KBM-7 (cell line): ENCODE data around the gene TEC.

Experiments used
- DNase-seq: peaks from one replicate; pipeline ENCODE4 v3.0.0-alpha.2; 2015
- in situ Hi-C: fragments of 300-500 bp; cut with MboI; formaldehyde crosslinking; loops from 2 replicates; pipeline ENCODE4 v1.14.3; 2020; ENCODE audit warnings: low sequenced_read_pairs, low pct_unique_long_range_greater_than_20kb, mixed read lengths

TEC gene

DNA sequence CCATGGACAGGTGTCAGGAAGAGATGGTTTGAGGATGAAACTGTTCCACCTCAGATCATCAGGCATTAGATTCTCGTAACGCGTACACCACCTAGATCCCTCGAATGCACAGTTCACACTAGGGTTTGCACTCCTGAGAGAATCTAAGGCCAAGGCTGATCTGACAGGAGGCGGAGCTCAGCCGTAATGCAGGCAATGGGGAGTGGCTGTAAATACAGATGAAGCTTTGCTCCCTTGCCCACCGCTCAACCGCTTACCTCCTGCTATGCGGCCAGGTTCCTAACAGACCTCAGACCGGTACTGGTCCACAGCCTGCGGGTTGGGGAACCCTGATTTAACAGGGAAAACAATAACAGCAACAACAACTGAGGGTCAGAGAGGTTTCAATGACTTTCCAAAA is 2.0 kb upstream of the TEC start:
- no peak for DNase-seq
- in situ Hi-C loops: no loop called here

GRCh38 chr4:48270951-48271473 is 1.4 kb upstream of the TEC start:
- in situ Hi-C loops: no loop called here

GRCh38 chr4:48270523-48270897 is 872 bp upstream of the TEC start:
- DNase-seq: no peak
- in situ Hi-C loops: no loop called here

More at GRCh38 chr4:48270951-48271473, 1.4 kb upstream of the TEC start:
- no peak for DNase-seq

DNA sequence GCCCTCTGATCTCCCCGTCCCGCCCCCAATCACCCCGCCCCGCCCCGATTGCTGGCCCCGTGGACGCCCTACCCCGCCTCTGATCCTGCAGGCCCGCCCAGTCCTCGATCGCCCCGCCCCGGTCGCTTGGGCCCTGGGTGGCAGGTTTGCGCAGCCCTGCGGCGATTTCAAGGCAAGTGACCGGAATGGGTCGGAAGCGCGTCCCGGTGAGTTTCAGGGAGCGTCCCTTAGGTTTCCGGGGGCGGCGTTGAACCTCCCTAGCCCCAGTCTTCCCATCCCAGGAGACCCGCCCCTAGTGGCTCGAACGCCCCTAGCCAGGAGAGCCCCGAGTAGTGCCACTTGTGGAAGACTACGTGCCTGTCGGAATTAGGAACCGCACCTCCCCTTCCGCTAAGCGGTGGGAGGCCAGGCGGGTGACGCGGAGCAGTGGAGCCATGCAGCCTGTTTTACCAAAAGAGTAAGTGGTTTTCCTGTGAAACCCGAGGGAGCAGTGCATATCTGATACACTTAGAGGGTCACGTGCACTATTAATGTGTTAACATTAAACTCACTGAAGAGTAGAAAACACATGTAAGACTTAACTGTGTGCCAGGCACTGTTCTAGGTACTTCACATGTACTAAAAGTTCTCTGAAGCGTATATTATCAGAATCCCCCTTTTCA is 354 bp upstream of the TEC start:
- DNase-seq: peak; percentile 94
- in situ Hi-C loops: no loop called here

GRCh38 chr4:48267574-48267973 is 2.1 kb downstream of the TEC start:
- in situ Hi-C loops: no loop called here

DNA sequence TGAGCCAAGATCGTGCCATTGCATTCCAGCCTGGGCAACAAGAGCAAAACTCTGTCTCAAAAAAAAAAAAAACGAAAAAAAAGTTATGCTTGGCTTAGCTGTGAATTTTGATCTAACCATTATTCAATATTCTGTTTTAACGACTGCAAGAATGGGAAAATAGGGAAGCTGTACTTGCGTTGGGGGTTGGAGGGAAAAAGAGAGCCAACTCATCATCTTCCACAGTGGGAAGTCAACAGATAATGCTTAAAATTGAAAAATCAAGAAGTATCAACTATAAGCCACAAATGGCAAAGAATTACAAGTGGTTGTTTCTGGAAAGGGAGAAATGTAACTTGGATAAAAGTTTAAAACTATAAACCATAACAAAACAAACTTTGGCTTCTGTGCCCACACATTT is 2.9 kb downstream of the TEC start:
- in situ Hi-C loops: no loop called here

More at GRCh38 chr4:48267574-48267973, 2.1 kb downstream of the TEC start:
- DNase-seq: no peak

DNA sequence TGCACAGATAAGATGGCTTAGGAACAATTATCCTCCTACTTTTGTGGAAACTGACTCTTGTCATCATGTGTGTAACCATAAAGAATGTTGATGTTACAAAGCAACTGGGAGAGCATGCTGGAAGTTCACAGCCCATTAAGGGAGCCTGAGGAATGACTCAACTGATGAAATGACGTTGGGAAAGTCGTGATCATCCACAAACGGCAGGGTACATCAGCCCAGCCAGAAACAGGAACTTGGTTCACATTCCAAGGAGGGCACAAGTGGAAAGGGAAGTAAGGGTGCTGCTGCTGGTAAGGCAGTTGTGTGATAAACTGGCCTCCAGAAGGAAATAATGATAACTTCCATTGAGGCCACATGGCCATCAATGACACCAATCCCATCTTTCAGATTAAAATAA is 6.7 kb downstream of the TEC start:
- in situ Hi-C loops: no loop called here

More for the DNA sequence above, 2.9 kb downstream of the TEC start:
- no peak for DNase-seq

DNA sequence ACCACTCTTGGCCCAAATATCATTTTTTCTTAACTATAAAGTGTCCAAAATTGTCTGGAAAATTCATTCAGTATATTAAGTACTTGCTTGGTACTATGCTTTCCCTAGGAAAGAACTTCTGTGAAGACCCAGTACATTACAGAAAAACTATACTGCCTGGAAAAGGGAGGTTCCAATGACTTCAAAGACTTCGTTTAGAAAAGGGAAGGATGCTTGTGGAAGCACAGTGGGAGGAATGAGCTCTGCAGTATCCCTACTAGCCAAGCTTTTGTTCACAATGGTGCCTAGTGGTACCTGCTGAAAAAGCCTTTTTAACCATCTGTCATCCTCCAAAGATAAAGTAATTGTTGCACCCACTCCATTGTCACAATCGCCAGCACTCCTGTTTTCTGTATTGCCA is 7.2 kb downstream of the TEC start:
- in situ Hi-C loops: no loop called here
- no peak for DNase-seq

More for the DNA sequence above, 6.7 kb downstream of the TEC start:
- DNase-seq: peak; percentile 67

DNA sequence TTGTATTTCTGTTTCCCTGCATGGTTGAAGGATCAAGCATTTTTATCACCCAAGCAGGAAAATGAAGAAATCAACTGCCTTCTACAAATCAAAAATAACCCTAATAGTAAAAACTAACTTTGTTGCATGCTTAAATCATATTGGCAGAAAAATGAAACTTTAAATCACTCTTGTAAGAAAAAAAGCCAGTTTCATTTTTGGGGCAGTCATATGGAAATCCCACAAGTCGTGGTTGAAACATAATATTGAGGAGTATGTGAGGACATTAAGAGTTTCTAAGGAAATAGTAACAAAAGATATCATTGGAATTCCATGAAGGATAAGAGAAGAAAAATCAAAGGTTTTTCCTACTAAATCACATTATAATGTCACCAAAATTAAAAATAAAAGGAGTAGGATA is 8.4 kb downstream of the TEC start:
- in situ Hi-C loops: no loop called here
- DNase-seq: no peak

DNA sequence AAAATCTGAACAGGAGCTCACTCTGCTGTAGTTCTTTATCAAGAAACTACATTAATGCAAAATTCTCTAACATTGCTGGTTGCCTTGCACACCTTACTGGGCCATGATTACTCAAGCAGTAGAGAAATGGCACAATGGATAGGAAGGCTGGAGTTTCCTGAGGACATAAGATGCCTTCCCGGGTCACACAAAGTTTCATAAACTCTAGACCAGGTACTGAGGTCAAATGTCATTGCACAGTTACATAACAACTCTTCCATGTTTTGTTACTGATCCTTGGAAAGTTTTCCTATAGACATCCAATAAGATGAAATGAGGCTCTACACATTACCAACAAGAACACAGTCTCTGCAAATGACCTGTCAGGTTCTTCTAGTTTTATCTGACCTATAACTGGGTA is 9.9 kb downstream of the TEC start:
- DNase-seq: no peak
- in situ Hi-C loops: no loop called here

DNA sequence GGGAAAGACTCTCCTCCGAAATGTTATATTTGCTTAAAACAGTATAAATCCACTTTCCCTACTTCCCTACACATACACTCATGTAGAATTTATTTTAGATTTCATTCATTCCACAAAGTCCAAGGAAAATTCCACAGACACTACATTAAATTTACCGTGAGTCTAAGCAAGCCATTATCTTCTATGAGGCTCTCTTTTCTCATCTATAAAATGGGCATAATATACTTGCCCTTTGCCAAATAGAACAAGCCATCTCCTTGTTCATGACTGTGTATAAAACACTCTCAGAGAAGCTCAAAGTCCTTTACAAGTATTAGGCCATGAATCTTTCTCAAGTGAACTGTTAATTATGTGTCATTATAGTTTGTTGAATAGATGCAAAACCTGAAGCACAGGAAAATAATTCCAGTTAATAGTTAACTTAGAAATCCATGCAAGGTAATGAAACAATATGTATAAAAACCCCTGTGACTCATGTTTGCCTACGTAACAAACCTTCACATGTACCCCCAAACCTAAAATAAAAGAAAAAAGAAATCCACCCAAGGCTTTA is 10.7 kb downstream of the TEC start:
- in situ Hi-C loops: no loop called here
- no peak for DNase-seq

GRCh38 chr4:48255959-48256342 is 13.7 kb downstream of the TEC start:
- no peak for DNase-seq
- in situ Hi-C loops: no loop called here

DNA sequence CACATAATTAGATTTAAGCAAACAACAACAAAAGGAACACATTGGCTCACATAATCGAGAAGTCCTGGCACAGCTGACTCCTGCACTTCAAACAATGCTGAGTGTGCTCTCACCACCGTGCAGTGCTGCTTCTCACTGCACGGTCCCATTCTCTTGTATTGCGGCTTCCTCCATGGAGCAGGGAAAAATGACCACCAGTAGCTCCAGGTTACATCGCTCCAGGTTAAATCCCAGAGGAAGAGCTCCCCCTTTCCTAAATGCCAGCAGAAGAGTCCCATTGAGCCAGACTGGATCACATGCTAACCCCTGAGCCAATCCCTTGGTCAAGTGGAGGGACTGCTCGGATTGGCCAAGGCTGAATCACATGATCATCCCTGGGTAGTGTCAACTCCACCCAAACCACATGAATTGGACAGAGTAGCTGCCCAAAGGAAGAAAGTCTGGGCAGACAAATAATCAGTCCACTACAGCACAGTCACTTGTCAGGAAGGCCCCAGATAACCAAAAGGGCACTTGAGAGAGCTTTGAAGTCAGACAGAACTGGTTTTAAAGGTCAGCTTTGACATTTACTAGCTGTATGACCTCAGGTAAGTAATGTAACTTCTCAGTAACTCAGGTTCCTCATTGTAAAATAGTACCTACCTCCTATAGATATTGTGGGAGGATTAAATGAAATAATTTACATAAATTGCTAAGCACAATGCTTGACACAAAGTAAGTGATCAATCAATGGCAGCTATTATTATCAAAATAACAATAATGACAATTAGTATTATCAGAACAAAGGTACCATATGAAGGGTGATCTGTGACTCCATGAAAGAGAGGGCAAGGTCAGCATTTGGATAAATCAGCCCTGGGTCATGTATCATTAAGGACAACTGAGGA is 14.3 kb downstream of the TEC start:
- no peak for DNase-seq
- in situ Hi-C loops: no loop called here

DNA sequence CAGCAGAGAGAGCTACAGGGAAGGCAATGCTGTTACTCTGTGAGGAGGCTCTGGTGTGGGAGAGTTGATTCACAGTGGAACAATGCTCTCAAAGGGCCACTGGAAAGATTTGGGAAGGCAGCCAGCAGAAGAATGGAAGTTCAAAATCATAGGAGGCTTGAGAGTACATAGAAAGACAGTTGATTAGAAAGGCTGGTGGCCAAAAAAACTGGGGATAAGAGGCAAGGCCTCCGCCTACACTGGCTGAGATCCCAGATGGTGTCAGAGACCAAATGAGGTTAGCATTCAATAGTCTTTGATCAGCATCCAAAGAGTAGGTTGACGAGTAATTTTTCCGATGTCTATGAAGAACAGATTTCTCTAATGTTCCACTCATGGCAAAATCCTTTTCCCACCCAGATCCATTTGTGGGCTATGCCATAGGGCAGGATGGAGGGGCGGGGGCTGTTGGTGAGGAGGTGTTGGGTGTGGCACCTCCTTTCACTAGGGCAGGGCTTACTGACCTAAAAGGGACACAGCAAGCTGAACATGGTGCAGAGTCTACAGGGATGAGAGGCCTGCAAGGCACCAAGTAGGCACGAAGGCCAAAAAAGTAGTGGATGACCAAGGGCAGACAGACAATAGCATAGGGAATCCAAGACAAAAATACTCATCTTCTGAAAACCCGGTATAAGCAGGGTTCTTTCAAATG is 15.1 kb downstream of the TEC start:
- DNase-seq: no peak
- in situ Hi-C loops: no loop called here

- in situ Hi-C loops: no loop called here
These were observed 17.3 kb downstream of the TEC start for GRCh38 chr4:48252313-48252712.

DNA sequence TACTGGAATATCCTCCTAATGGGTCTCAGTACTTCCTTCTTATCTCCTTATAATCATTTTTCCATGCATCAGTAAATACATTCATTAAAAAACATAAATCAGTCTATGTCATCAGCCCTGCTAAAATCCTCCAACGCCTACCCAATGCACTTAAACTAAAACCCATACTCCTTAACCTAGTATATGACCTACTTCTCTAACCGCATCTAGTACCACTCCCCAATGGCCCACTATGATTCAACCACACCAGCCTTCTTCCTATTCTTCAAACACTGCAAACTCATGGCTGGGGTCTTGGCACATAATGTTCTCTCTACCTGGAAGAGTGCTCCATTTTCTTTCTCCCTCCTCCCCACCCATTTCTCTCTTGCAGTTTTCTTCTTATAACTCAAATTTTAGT is 18.7 kb downstream of the TEC start:
- in situ Hi-C loops: no loop called here
- no peak for DNase-seq

More at GRCh38 chr4:48252313-48252712, 17.3 kb downstream of the TEC start:
- DNase-seq: no peak

DNA sequence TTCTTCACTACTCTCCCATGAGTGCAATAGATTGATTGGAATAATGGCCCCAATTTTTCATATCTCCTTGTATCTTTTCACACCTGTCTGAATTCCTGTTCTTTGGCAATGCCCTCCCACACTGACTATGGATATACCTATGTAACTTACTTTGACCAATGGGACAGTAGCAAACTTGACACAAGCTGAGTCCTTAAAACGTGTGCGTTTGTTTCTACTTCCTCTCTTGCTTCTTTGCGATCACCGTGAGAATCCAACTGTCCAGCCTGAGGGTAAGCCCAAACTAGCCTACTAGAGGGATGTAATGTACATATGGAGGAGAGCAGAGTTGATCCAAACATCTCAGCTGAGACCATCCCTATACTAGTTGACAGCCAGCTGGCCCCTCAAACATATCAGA is 19.3 kb downstream of the TEC start:
- DNase-seq: no peak
- in situ Hi-C loops: no loop called here

DNA sequence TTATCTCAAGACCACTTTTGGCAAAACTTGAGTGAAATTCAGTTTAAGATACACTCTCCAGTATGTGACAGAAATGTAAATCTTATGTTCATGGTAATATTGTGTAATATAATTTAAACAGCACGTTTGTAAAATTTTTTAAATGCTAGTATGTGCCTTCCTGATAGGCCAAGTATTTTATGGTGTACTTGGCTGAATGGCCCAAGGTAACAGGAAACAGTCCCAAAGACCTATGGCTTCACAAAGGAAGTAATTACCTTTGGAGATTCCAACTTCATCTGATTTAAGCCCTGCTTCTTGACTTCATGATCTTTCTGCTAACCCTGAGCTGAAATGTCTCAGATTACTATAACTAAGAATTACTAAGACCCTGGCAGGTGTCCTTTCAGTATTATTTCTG is 20.3 kb downstream of the TEC start:
- no peak for DNase-seq
- in situ Hi-C loops: no loop called here

DNA sequence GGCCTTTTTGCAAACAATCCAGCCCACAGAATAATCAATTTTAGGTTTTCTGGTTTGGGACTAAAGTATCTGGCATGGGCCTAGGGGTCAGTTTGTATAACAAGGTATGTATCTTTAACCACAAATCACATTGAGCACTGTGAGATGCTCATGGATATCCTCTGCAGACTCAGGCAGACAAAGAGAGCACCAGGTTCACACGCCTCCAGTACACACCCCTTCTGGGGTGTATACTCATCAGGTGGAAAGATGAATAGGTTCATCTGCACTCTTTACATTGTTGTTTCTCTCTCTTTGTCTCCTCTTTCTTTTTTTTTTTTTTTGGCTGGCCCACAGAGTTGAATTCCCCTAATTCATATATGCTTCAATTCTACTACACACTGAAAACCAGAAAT is 21.1 kb downstream of the TEC start:
- no peak for DNase-seq
- in situ Hi-C loops: no loop called here
